OCI-LY3 (cell line): ENCODE results near the gene TNFRSF8.

Experiments used
- CTCF ChIP-seq: fragments of 200-600, 300-600 bp; sonication (generic); IDR thresholded peaks from 2 replicates; pipeline ENCODE4 v1.5.1; 2014; ENCODE audit warnings: antibody characterized with exemption, low read length, low read depth
- EZH2phosphoT487 ChIP-seq: fragments of 200-600 bp; shearing (Covaris generic); IDR thresholded peaks from 2 replicates; pipeline ENCODE4 v1.6.1; 2018; ENCODE audit warnings: antibody characterized with exemption, mixed run types, low read depth

DNA sequence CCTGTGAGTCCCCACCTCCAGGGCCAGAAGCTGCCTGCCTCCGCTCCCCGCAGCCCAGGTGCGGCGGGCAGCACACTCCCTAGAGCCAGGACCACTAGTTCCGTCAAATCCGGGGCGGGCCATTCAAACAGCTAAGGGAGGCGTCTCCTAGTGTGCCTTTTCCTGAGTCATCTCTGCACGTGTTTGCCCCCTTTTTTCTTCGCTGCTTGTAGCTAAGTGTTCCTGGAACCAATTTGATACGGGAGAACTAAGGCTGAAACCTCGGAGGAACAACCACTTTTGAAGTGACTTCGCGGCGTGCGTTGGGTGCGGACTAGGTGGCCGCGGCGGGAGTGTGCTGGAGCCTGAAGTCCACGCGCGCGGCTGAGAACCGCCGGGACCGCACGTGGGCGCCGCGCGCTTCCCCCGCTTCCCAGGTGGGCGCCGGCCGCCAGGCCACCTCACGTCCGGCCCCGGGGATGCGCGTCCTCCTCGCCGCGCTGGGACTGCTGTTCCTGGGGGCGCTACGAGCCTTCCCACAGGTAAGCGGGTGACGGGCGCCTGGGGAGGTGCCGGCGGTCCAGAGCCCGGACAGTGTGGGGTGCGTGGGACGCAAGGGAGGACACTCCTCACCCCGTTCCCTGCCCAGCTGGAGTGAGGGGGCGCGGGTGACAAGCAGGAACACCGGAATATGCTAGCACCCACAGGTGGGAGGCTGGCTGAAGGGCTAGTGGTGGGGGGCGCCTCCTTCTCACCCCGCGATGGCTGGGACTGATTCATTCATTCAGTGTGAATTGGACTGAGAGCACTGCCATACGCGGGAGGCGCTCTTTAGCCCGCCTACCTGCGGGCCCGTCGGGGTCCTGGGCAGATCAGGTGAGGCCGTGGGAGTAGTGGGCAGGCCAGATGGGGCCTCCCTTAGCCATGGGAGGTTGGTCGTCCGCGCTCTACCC, at the start of gene TNFRSF8:
- TF ChIP-seq CTCF (no peak), EZH2phosphoT487 (no peak)
